ENCODE data around the gene SLN.
"Not testable (repeated sequence)": the region's sequence is repeated elsewhere in the genome, so short reads cannot be mapped to it uniquely, and the experiment has no call there.

SLN gene

DNA sequence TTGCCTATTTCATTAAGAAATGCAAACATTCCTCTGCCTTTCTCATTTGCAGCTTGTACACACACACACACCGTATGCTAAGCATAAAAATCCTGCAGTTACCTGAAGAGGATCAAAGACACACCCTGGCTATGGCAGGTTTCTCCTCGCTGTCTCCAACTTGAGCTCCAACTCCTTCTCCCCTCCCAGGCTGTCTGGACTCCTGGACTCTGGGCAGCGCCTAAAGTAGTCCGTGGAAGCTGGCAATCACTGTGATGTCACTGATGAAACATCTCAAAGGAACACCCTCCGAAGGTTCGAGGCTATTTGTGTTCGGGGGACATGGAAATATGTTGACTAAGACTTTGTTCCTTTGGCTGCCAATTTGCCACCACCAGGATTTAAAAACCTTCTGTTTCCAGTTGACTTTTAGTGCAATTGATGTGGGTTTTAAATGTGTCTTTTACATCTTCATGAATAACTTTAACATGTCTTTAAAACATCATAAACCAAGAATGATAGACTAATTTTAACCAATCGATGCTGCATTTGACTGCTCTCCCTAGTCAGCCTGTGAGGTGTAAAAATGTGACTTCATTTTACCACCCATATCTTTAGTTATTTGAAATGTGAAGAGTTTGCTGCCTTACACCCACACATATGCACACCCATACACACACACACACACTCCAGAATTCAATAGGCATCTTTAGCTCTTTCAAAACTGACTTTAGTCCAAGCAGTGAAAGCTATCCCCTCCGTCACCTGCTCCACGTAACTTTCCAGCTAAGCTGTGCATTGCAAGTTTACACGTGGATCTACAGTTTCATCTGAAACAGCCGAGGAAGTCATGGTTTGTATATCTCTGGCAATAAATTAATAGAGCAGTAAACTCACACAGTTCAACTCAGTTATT, at the start of gene SLN:
Gene SLN, minus strand, starts transcription at position 196 of the 895 bp plus-strand sequence.
- no peak for DNase-seq (ENCODE audit: low read depth)

GRCh38 chr11:107758719-107759355, 47.0 kb upstream of the SLN start:
- not testable (repeated sequence) for DNase-seq (ENCODE audit: low read depth)

- DNase-seq (ENCODE audit: low read depth), result no peak
These were observed 45.8 kb upstream of the SLN start for GRCh38 chr11:107757661-107758060.

- DNase-seq (ENCODE audit: low read depth), result no peak
These were observed 44.7 kb upstream of the SLN start for GRCh38 chr11:107756553-107756952.

DNA sequence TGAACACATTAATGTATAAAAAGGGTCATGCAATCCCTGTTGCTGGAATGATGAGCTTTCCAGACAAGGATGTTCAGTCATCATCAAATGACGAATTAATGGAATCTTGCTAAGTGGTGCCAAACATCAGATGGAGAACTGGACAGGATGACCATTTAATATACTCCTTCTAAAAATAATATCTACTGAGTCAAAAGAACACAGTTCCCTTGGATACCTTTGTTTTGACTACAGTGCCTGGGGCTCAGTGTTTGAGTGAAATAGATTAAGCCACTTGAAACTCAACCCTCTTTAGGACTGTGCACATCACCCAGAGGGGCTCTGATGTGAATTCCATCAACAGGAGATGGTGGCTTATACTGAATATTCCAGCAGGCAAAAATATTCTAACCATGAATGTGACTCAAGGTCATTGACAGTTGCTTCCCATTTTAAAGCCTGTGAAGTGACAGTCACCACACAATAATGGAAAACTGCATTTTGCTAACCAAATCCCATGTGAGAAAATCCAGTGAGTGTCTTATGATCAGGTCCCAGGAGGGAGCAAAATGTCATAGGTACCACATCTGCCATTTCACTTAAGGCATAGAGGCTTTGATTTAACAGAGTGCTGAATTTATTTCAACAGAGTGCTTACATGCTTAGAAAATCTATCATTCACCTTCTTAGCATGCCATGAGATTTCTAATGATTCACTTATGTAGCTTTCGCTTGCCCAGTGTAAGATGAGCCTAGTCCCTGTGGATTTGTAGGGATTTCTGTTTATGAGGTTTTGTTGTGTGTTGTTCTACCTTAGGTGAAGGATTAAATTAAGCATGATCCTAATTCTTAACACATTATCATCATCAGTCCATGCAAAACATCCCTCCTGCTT, 41.3 kb upstream of the SLN start:
- no peak for DNase-seq (ENCODE audit: low read depth)

DNA sequence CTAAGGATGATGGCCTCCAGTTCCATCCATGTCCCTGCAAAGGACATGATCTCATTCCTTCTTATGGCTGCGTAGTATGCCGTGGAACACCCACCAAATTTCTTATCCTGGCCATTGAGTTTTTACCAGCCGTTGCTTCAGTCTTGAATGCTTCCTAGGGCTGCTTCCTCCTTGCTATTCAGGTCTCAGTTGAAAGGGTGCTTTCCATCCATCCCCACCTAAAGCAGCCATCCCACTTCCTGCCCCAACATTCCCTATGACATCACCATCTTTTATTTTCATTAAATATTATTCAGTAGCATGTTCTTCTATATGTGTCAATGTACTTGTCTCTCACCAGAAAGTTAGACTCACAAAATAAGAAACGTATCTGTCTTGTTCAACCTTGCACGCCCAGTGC, 40.7 kb upstream of the SLN start:
- no peak for DNase-seq (ENCODE audit: low read depth)

GRCh38 chr11:107751082-107751481, 39.2 kb upstream of the SLN start:
- DNase-seq (ENCODE audit: low read depth), result no peak

GRCh38 chr11:107750313-107750712, 38.5 kb upstream of the SLN start:
- DNase-seq (ENCODE audit: low read depth), result no peak

DNA sequence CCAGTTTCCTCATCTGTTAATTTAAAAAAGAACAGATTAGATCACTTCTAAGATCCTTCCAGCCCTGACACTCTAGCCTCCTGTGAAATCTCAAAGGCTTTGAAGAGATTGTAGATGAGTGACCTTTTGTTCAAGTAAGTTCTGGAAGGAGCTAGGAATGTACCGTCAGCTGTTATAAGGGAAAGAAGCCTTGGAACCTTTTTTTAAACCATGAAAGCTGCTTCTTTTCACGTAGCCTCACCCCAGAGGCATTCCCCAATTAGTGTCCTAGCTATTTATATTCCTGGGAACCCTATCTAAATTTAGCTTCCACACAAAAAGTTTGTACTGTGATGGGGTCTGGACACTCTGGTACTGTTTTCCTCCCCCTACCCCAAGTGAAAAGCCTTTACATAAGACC, 35.8 kb upstream of the SLN start:
- no peak for DNase-seq (ENCODE audit: low read depth)

DNA sequence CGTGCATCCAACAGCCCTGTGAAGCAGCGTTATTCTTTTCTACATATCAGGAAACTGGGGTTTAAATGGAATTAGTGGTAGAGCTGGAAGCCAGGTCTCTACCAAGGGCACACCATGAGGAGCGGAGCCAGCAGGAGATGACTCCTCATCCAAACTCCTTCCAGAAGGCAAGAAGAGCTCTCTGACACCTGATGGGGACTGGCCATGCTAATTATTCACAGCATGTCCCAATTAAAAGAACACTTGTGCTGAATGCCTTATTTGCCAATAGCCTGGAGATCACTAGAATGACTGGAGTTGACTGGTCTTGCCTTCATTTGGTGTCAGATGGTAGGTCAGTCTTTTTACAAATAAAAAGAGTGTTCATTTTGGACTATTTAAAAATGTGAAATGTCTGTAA, 32.9 kb upstream of the SLN start:
- DNase-seq (ENCODE audit: low read depth), result no peak

- no peak for DNase-seq (ENCODE audit: low read depth)
These were observed 31.3 kb upstream of the SLN start for GRCh38 chr11:107743191-107743590.

- DNase-seq (ENCODE audit: low read depth), result no peak
These were observed 29.4 kb upstream of the SLN start for GRCh38 chr11:107741044-107741823.

DNA sequence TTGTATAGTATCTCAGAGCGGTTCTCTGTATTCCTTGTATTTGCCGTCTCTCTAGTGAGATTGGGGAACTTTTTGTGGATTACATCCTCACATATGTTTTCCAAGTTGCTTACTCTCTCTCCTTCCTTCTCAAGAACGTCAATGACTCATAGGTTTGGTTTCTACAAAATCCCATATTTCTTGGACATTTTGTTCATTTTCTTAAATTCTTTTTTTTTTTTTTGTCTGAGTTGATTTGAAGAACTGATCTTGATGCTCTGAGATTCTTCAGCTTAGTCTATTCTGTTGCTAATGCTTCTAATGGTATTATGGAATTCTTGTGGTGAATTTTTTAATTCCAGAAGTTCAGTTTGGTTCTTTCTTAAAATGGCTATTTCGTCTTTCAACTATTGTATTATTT, 28.4 kb upstream of the SLN start:
- no peak for DNase-seq (ENCODE audit: low read depth)

GRCh38 chr11:107736546-107736945, 24.7 kb upstream of the SLN start:
- no peak for DNase-seq (ENCODE audit: low read depth)

DNA sequence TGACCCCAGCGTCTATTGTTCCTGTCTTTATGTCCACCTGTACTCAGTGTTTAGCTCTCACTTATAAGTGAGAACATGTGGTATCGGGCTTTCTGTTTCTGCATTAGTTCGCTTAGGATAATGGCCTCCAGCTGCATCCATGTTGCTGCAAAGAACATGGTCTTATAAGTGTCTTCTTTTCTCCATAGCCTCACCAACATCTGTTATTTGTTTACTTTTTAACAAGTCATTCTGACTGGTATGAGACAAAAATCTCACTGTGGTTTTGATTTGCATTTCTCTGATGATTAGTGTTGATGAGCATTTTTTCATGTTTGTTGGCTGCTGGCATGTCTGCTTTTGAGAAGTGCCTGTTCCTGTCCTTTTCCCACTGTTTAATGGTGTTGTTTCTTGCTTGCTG, 21.7 kb upstream of the SLN start:
- no peak for DNase-seq (ENCODE audit: low read depth)

- DNase-seq (ENCODE audit: low read depth), result no peak
These were observed 20.8 kb upstream of the SLN start for GRCh38 chr11:107732689-107733051.

DNA sequence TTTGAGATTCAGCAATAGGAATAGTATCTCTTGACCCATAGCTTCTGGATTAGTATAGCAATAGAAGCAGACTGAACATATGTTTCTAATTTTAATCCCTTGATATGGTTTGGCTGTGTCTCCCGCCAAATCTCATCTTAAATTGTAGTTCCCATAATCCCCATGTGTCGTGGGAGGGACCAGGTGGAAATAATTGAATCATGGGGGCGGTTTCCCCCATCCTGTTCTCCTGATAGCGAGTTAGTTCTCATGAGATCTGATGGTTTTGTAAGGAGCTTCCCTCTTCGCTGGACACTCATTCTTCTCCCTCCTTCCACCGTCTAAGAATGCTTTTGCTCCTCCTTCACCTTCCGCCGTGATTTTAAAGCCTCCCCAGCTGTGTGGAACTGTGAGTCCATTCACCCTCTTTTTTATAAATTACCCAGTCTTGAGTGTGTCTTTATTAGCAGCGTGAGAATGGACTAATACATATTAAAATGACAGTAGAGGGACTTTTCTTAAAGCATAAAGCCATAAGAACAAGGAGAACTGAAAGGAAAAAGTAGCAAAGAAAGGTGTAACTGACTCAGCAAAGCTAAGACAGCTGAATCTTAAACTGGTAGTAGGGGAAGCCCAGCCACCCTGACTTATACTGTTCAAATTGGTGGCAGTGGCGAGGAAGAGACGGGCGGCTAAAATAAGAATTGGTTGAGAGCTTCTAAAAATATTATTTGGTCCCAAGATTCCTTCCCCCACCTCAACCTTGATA, 20.3 kb upstream of the SLN start:
- DNase-seq (ENCODE audit: low read depth), result no peak

GRCh38 chr11:107722662-107723061, 10.8 kb upstream of the SLN start:
- DNase-seq (ENCODE audit: low read depth), result no peak

DNA sequence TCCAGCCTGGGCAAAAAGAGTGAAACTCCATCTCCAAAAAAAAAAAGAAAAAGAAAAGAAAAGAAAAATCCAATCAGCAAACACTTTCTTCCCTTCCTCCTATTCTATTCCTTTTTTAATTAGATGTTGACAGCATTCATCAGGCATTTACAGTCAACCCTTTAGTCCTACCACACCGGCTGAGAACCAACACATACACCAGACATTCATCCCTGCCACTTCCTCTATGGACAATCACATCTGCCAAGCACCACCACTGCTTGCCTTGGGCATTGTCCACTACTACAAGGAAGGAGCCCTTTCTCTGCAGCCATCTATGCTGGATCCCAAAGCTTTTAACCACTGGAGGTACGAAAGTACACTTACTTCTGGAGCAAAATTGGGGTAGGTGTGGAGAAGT, 9.4 kb upstream of the SLN start:
- DNase-seq (ENCODE audit: low read depth), result no peak

- no peak for DNase-seq (ENCODE audit: low read depth)
These were observed 8.5 kb upstream of the SLN start for GRCh38 chr11:107720303-107720774.
